H9 (cell line): ENCODE data around the gene DLG2. TPM values are rescaled to one million over a fixed set of nuclear protein-coding genes. Genes with fewer than 3 reads are reported as not detected.

Source experiments
- DNase-seq: peaks from one replicate; pipeline ENCODE4 v3.0.0-alpha.2; 2017
- H2AFZ ChIP-seq: one replicate; pipeline ENCODE4 v1.6.1; 2013; ENCODE audit warnings: mild to moderate bottlenecking, low read length, control low read depth, moderate library complexity
- H2AK5ac ChIP-seq: 2 replicates; pipeline ENCODE4 v1.6.1; 2013; ENCODE audit warnings: low read length, control low read depth, mixed read lengths; ENCODE audit not compliant: insufficient read length
- H2BK120ac ChIP-seq: one replicate; pipeline ENCODE4 v1.6.1; 2013; ENCODE audit warnings: low read depth, mild to moderate bottlenecking, low read length, control low read depth, inconsistent platforms; ENCODE audit not compliant: poor library complexity, severe bottlenecking
- H2BK12ac ChIP-seq: 2 replicates; pipeline ENCODE4 v1.6.1; 2013; ENCODE audit warnings: low read length, control low read depth, mixed read lengths, low read depth; ENCODE audit not compliant: insufficient read length
- H2BK15ac ChIP-seq: 2 replicates; pipeline ENCODE4 v1.6.1; 2013; ENCODE audit warnings: low read depth, low read length, control low read depth
- H2BK20ac ChIP-seq: one replicate; pipeline ENCODE4 v1.6.1; 2013; ENCODE audit warnings: low read depth, mild to moderate bottlenecking, low read length, control low read depth, inconsistent platforms; ENCODE audit not compliant: poor library complexity, severe bottlenecking
- H2BK5ac ChIP-seq: 2 replicates; pipeline ENCODE4 v1.6.1; 2013; ENCODE audit warnings: low read length, control low read depth, mixed read lengths; ENCODE audit not compliant: insufficient read length
- H3K14ac ChIP-seq: 2 replicates; pipeline ENCODE4 v1.6.1; 2013; ENCODE audit warnings: low read length, control low read depth; ENCODE audit not compliant: insufficient read depth
- H3K18ac ChIP-seq: 2 replicates; pipeline ENCODE4 v1.6.1; 2013; ENCODE audit warnings: low read depth, mild to moderate bottlenecking, mixed read lengths, low read length, control low read depth; ENCODE audit not compliant: insufficient read length
- H3K23ac ChIP-seq: 2 replicates; pipeline ENCODE4 v1.6.1; 2013; ENCODE audit warnings: low read length, control low read depth, mixed read lengths, low read depth; ENCODE audit not compliant: insufficient read length
- H3K23me2 ChIP-seq: 2 replicates; pipeline ENCODE4 v1.6.1; 2013; ENCODE audit warnings: low read depth, mild to moderate bottlenecking, mixed read lengths, low read length, control low read depth; ENCODE audit not compliant: insufficient read length, poor library complexity, severe bottlenecking
- H3K27ac ChIP-seq: 2 replicates; pipeline ENCODE4 v1.5.1; 2013; ENCODE audit warnings: low read length, control low read depth, mixed read lengths, low read depth; ENCODE audit not compliant: insufficient read length
- H3K27me3 ChIP-seq: 2 replicates; pipeline ENCODE4 v1.6.1; 2013; ENCODE audit warnings: low read length, control low read depth, inconsistent platforms; ENCODE audit not compliant: insufficient read depth
- H3K4ac ChIP-seq: 2 replicates; pipeline ENCODE4 v1.6.1; 2013; ENCODE audit warnings: low read depth, mild to moderate bottlenecking, control low read depth, inconsistent platforms, low read length, moderate library complexity
- H3K4me1 ChIP-seq: 2 replicates; pipeline ENCODE4 v1.6.1; 2013; ENCODE audit warnings: low read length, control low read depth, inconsistent platforms; ENCODE audit not compliant: insufficient read depth
- H3K4me2 ChIP-seq: 2 replicates; pipeline ENCODE4 v1.6.1; 2013; ENCODE audit warnings: low read length, control low read depth, mixed read lengths; ENCODE audit not compliant: insufficient read length, insufficient read depth
- H3K56ac ChIP-seq: 2 replicates; pipeline ENCODE4 v1.6.1; 2013; ENCODE audit warnings: low read depth, mild to moderate bottlenecking, mixed read lengths, low read length, control low read depth; ENCODE audit not compliant: insufficient read length
- H3K79me1 ChIP-seq: 2 replicates; pipeline ENCODE4 v1.6.1; 2013; ENCODE audit warnings: low read depth, mild to moderate bottlenecking, moderate library complexity, low read length, control low read depth, inconsistent platforms; ENCODE audit not compliant: insufficient read depth, poor library complexity, severe bottlenecking
- H3K79me2 ChIP-seq: 2 replicates; pipeline ENCODE4 v1.6.1; 2013; ENCODE audit warnings: low read length, control low read depth, inconsistent platforms; ENCODE audit not compliant: insufficient read depth
- H3K9ac ChIP-seq: 2 replicates; pipeline ENCODE4 v1.6.1; 2013; ENCODE audit warnings: low read length, control low read depth, mixed read lengths; ENCODE audit not compliant: insufficient read length; ENCODE audit errors: extremely low read depth
- H3K9me3 ChIP-seq: one replicate; pipeline ENCODE4 v1.6.1; 2013; ENCODE audit warnings: low read depth, low read length, inconsistent platforms; ENCODE audit not compliant: control insufficient read depth
- H3T11ph ChIP-seq: one replicate; pipeline ENCODE4 v1.6.1; 2013; ENCODE audit warnings: mild to moderate bottlenecking, low read length, control low read depth, inconsistent platforms
- H4K20me1 ChIP-seq: one replicate; pipeline ENCODE4 v1.6.1; 2013; ENCODE audit not compliant: control insufficient read depth, insufficient read length, insufficient read depth
- H4K5ac ChIP-seq: 2 replicates; pipeline ENCODE4 v1.6.1; 2013; ENCODE audit warnings: low read depth, mild to moderate bottlenecking, mixed read lengths, low read length, control low read depth; ENCODE audit not compliant: insufficient read length
- H4K8ac ChIP-seq: replicated peaks from 2 replicates; pipeline ENCODE4 v1.6.1; 2013; ENCODE audit warnings: low read length, control low read depth, mixed read lengths, low read depth; ENCODE audit not compliant: insufficient read length
- H4K91ac ChIP-seq: 2 replicates; pipeline ENCODE4 v1.6.1; 2013; ENCODE audit warnings: low read depth, mild to moderate bottlenecking, moderate library complexity, mixed read lengths, low read length, control low read depth; ENCODE audit not compliant: insufficient read length
- H3K27ac Mint-ChIP-seq, 3 experiments: 2 replicates in 2 of 3; 3 replicates in 1 of 3; pipeline ENCODE4 v1.8.0; 2020 to 2021; ENCODE audit warnings: mixed read lengths in 3 of 3, mild to moderate bottlenecking in 1 of 3, moderate library complexity in 1 of 3
- H3K27me3 Mint-ChIP-seq: 2 replicates; pipeline ENCODE4 v1.8.0; 2021; ENCODE audit warnings: low read depth, mild to moderate bottlenecking, moderate library complexity, mixed read lengths
- H3K36me3 Mint-ChIP-seq, 3 experiments: 2 replicates in 2 of 3; 3 replicates in 1 of 3; pipeline ENCODE4 v1.8.0; 2020 to 2021; ENCODE audit warnings: low read depth in 3 of 3, mixed read lengths in 3 of 3; ENCODE audit not compliant: insufficient read depth in 1 of 3
- H3K4me1 Mint-ChIP-seq, 2 experiments: 2 replicates each; pipeline ENCODE4 v1.8.0; 2020; ENCODE audit warnings: mixed read lengths in 2 of 2
- H3K4me3 Mint-ChIP-seq, 2 experiments: 2 replicates in 1 of 2; 3 replicates in 1 of 2; pipeline ENCODE4 v1.8.0; 2020 to 2021; ENCODE audit warnings: mild to moderate bottlenecking in 2 of 2, mixed read lengths in 2 of 2, moderate library complexity in 1 of 2
- H3K9me3 Mint-ChIP-seq, 2 experiments: 2 replicates in 1 of 2; 3 replicates in 1 of 2; pipeline ENCODE4 v1.8.0; 2020; ENCODE audit warnings: mild to moderate bottlenecking in 2 of 2, mixed read lengths in 2 of 2, moderate library complexity in 1 of 2
- CTCF ChIP-seq: fragments of 200-600 bp; sonication (generic); conservative IDR thresholded peaks from 3 replicates; pipeline ENCODE4 v1.8.0; 2021; ENCODE audit warnings: antibody characterized with exemption, mild to moderate bottlenecking
- total RNA-seq: library from RNA; stranded (reverse); gene quantifications from 2 replicates; pipeline ENCODE4 v1.2.1, GENCODE V29; 2021

DLG2 gene
- total RNA-seq, 1 experiment from 2014 or later = 8.0 TPM

GRCh38 chr11:83836065-83836464, 1791.1 kb downstream of the DLG2 start:
- H4K91ac ChIP-seq = no peak overlapping the region
- no peak overlapping the region for H3K4ac ChIP-seq
- H3K4me1 Mint-ChIP-seq = peaks cover 0 to 4% of the 10 kb centered on the region in 2 experiments; a peak in 1 of 4 replicates
- H3K9ac ChIP-seq = no peak overlapping the region
- H3K4me1 ChIP-seq = no peaks in the 10 kb centered on the region
- H3K9me3 ChIP-seq = no peaks in the 10 kb centered on the region
- H3K4me2 ChIP-seq = no peak overlapping the region
- no peak for DNase-seq
- no peak overlapping the region for H3T11ph ChIP-seq
- no peaks in the 10 kb centered on the region for H3K9me3 Mint-ChIP-seq
- H3K27ac Mint-ChIP-seq = no peak overlapping the region; a peak in 1 of 7 replicates
- H3K23me2 ChIP-seq = no peaks in the 10 kb centered on the region
- no peaks in the 10 kb centered on the region for H3K27me3 ChIP-seq
- H3K56ac ChIP-seq = no peak overlapping the region
- H3K18ac ChIP-seq = no peak overlapping the region
- H3K4me3 Mint-ChIP-seq = no peak overlapping the region
- H2BK12ac ChIP-seq = no peak overlapping the region
- no peak overlapping the region for H2BK5ac ChIP-seq
- peaks cover 2% of the 10 kb centered on the region; the same call in 1 of the 2 replicates for H3K27me3 Mint-ChIP-seq
- H2BK120ac ChIP-seq = no peak overlapping the region
- no peaks in the 10 kb centered on the region for H3K79me1 ChIP-seq
- H4K8ac ChIP-seq = no peak overlapping the region
- no peak for TF ChIP-seq CTCF
- no peak overlapping the region for H3K14ac ChIP-seq
- H2AFZ ChIP-seq = no peak overlapping the region
- no peak overlapping the region for H2BK15ac ChIP-seq
- no peaks in the 10 kb centered on the region for H4K20me1 ChIP-seq
- H3K79me2 ChIP-seq = no peaks in the 10 kb centered on the region
- no peak overlapping the region for H3K23ac ChIP-seq
- no peak overlapping the region for H2BK20ac ChIP-seq
- H4K5ac ChIP-seq = no peak overlapping the region
- no peak overlapping the region for H2AK5ac ChIP-seq
- no peaks in the 10 kb centered on the region for H3K36me3 Mint-ChIP-seq
- H3K27ac ChIP-seq = no peak overlapping the region
